ENCODE results near the gene NIT2.
A peak's percentile ranks its signal among the peaks of the same experiment; 100 is the strongest.

Gene NIT2

GRCh38 chr3:100400419-100400779 lies 65.8 kb downstream of the NIT2 start:
- Histone ChIP-seq H3K4me1 (ENCODE audit: control insufficient read depth, insufficient read depth, low read length) (peaks cover 27% of the 10 kb centered on the region), H3K27me3 (ENCODE audit: control insufficient read depth, insufficient read depth, low read length) (no peaks in the 10 kb centered on the region), H3K4me3 (ENCODE audit: low read length) (peak overlapping the region; percentile 85), H3K36me3 (ENCODE audit: insufficient read depth, low read length) (no peaks in the 10 kb centered on the region), H3K4me2 (ENCODE audit: low read length) (peak overlapping the region; percentile 95), H3K9me3 (replicated peaks; ENCODE audit: low read length) (no peaks in the 10 kb centered on the region), H3K9ac (ENCODE audit: low read depth, low read length) (peak overlapping the region; percentile 90)

GRCh38 chr3:100400780-100401673 lies 66.5 kb downstream of the NIT2 start, which contains the start of the genes LNP1 and TOMM70:
Gene LNP1, plus strand, starts transcription at chr3:100401539. Its CDS starts 28,191 bp downstream, at chr3:100429730.
Gene TOMM70, minus strand, starts transcription at chr3:100401089. Its CDS starts 140 bp downstream, at chr3:100400949.
- Histone ChIP-seq H3K4me3 (ENCODE audit: low read length) (peak within 1 kb of the TSS; percentile 85), H3K4me1 (ENCODE audit: control insufficient read depth, insufficient read depth, low read length) (peaks cover 27% of the 10 kb centered on the region), H3K4me2 (ENCODE audit: low read length) (peak within 1 kb of the TSS; percentile 95), H3K9ac (ENCODE audit: low read depth, low read length) (peak within 1 kb of the TSS; percentile 90), H3K36me3 (ENCODE audit: insufficient read depth, low read length) (no peaks in the 10 kb centered on the region), H3K9me3 (replicated peaks; ENCODE audit: low read length) (no peaks in the 10 kb centered on the region), H3K27me3 (ENCODE audit: control insufficient read depth, insufficient read depth, low read length) (no peaks in the 10 kb centered on the region)

GRCh38 chr3:100401674-100402041 lies 67.1 kb downstream of the NIT2 start:
- peaks cover 27% of the 10 kb centered on the region for H3K4me1 ChIP-seq (ENCODE audit: control insufficient read depth, insufficient read depth, low read length)
- H3K27me3 ChIP-seq (ENCODE audit: control insufficient read depth, insufficient read depth, low read length) = no peaks in the 10 kb centered on the region
- peak overlapping the region; percentile 95 for H3K4me2 ChIP-seq (ENCODE audit: low read length)

GRCh38 chr3:100402256-100402655 lies 67.7 kb downstream of the NIT2 start:
- peak overlapping the region; percentile 85 for H3K4me3 ChIP-seq (ENCODE audit: low read length)
- H3K4me1 ChIP-seq (ENCODE audit: control insufficient read depth, insufficient read depth, low read length) = peaks cover 24% of the 10 kb centered on the region
- no peaks in the 10 kb centered on the region for H3K27me3 ChIP-seq (ENCODE audit: control insufficient read depth, insufficient read depth, low read length)
- H3K36me3 ChIP-seq (ENCODE audit: insufficient read depth, low read length) = no peaks in the 10 kb centered on the region
- peak overlapping the region; percentile 95 for H3K4me2 ChIP-seq (ENCODE audit: low read length)
- peak overlapping the region; percentile 90 for H3K9ac ChIP-seq (ENCODE audit: low read depth, low read length)
- no peaks in the 10 kb centered on the region for H3K9me3 ChIP-seq (replicated peaks; ENCODE audit: low read length)

More at GRCh38 chr3:100401674-100402041, 67.1 kb downstream of the NIT2 start:
- Histone ChIP-seq H3K9me3 (replicated peaks; ENCODE audit: low read length) (no peaks in the 10 kb centered on the region), H3K36me3 (ENCODE audit: insufficient read depth, low read length) (no peaks in the 10 kb centered on the region), H3K4me3 (ENCODE audit: low read length) (peak overlapping the region; percentile 85), H3K9ac (ENCODE audit: low read depth, low read length) (peak overlapping the region; percentile 90)

- peak overlapping the region; percentile 90 for H3K9ac ChIP-seq (ENCODE audit: low read depth, low read length)
- peak overlapping the region; percentile 85 for H3K4me3 ChIP-seq (ENCODE audit: low read length)
Observed at GRCh38 chr3:100402891-100403290, 68.3 kb downstream of the NIT2 start.

GRCh38 chr3:100403362-100404249 lies 69.0 kb downstream of the NIT2 start:
- H3K4me3 ChIP-seq (ENCODE audit: low read length) = peak overlapping the region; percentile 85
- no peaks in the 10 kb centered on the region for H3K9me3 ChIP-seq (replicated peaks; ENCODE audit: low read length)
- H3K9ac ChIP-seq (ENCODE audit: low read depth, low read length) = peak overlapping the region; percentile 90
- H3K4me2 ChIP-seq (ENCODE audit: low read length) = peak overlapping the region; percentile 95
- H3K27me3 ChIP-seq (ENCODE audit: control insufficient read depth, insufficient read depth, low read length) = no peaks in the 10 kb centered on the region
- H3K4me1 ChIP-seq (ENCODE audit: control insufficient read depth, insufficient read depth, low read length) = peaks cover 24% of the 10 kb centered on the region
- no peaks in the 10 kb centered on the region for H3K36me3 ChIP-seq (ENCODE audit: insufficient read depth, low read length)

More at GRCh38 chr3:100402891-100403290, 68.3 kb downstream of the NIT2 start:
- no peaks in the 10 kb centered on the region for H3K27me3 ChIP-seq (ENCODE audit: control insufficient read depth, insufficient read depth, low read length)
- no peaks in the 10 kb centered on the region for H3K9me3 ChIP-seq (replicated peaks; ENCODE audit: low read length)
- H3K36me3 ChIP-seq (ENCODE audit: insufficient read depth, low read length) = no peaks in the 10 kb centered on the region
- peak overlapping the region; percentile 95 for H3K4me2 ChIP-seq (ENCODE audit: low read length)
- H3K4me1 ChIP-seq (ENCODE audit: control insufficient read depth, insufficient read depth, low read length) = peaks cover 24% of the 10 kb centered on the region

GRCh38 chr3:100404250-100404548 lies 69.6 kb downstream of the NIT2 start:
- H3K4me3 ChIP-seq (ENCODE audit: low read length) = no peak overlapping the region
- H3K9ac ChIP-seq (ENCODE audit: low read depth, low read length) = no peak overlapping the region
- H3K9me3 ChIP-seq (replicated peaks; ENCODE audit: low read length) = no peaks in the 10 kb centered on the region
- no peaks in the 10 kb centered on the region for H3K27me3 ChIP-seq (ENCODE audit: control insufficient read depth, insufficient read depth, low read length)
- H3K4me1 ChIP-seq (ENCODE audit: control insufficient read depth, insufficient read depth, low read length) = peaks cover 22% of the 10 kb centered on the region
- peak overlapping the region; percentile 95 for H3K4me2 ChIP-seq (ENCODE audit: low read length)
- H3K36me3 ChIP-seq (ENCODE audit: insufficient read depth, low read length) = no peaks in the 10 kb centered on the region

GRCh38 chr3:100407164-100407563 lies 72.6 kb downstream of the NIT2 start:
- no peak overlapping the region for H3K9ac ChIP-seq (ENCODE audit: low read depth, low read length)
- H3K4me1 ChIP-seq (ENCODE audit: control insufficient read depth, insufficient read depth, low read length) = peaks cover 12% of the 10 kb centered on the region
- H3K9me3 ChIP-seq (replicated peaks; ENCODE audit: low read length) = no peaks in the 10 kb centered on the region
- no peaks in the 10 kb centered on the region for H3K27me3 ChIP-seq (ENCODE audit: control insufficient read depth, insufficient read depth, low read length)
- no peak overlapping the region for H3K4me2 ChIP-seq (ENCODE audit: low read length)
- no peaks in the 10 kb centered on the region for H3K36me3 ChIP-seq (ENCODE audit: insufficient read depth, low read length)
- H3K4me3 ChIP-seq (ENCODE audit: low read length) = no peak overlapping the region

GRCh38 chr3:100407977-100408532 lies 73.5 kb downstream of the NIT2 start:
- H3K4me2 ChIP-seq (ENCODE audit: low read length) = no peak overlapping the region
- H3K27me3 ChIP-seq (ENCODE audit: control insufficient read depth, insufficient read depth, low read length) = no peaks in the 10 kb centered on the region
- H3K4me3 ChIP-seq (ENCODE audit: low read length) = no peak overlapping the region
- peaks cover 3% of the 10 kb centered on the region for H3K4me1 ChIP-seq (ENCODE audit: control insufficient read depth, insufficient read depth, low read length)
- no peak overlapping the region for H3K9ac ChIP-seq (ENCODE audit: low read depth, low read length)
- no peaks in the 10 kb centered on the region for H3K9me3 ChIP-seq (replicated peaks; ENCODE audit: low read length)
- no peaks in the 10 kb centered on the region for H3K36me3 ChIP-seq (ENCODE audit: insufficient read depth, low read length)
